GM23248 (cell line): Measurements from ENCODE around the gene RFWD3.

Experiments
- EZH2 ChIP-seq: fragments of 200-600 bp; sonication (generic); IDR thresholded peaks from 2 replicates; pipeline ENCODE4 v1.6.1; 2018; ENCODE audit warnings: antibody characterized with exemption, mild to moderate bottlenecking; ENCODE audit not compliant: insufficient read depth, poor library complexity, severe bottlenecking
- EZH2phosphoT487 ChIP-seq: fragments of 200-600 bp; sonication (generic); IDR thresholded peaks from 2 replicates; pipeline ENCODE4 v1.6.1; 2018; ENCODE audit warnings: antibody characterized with exemption, moderate library complexity, mild to moderate bottlenecking, low read depth; ENCODE audit not compliant: insufficient read depth

DNA sequence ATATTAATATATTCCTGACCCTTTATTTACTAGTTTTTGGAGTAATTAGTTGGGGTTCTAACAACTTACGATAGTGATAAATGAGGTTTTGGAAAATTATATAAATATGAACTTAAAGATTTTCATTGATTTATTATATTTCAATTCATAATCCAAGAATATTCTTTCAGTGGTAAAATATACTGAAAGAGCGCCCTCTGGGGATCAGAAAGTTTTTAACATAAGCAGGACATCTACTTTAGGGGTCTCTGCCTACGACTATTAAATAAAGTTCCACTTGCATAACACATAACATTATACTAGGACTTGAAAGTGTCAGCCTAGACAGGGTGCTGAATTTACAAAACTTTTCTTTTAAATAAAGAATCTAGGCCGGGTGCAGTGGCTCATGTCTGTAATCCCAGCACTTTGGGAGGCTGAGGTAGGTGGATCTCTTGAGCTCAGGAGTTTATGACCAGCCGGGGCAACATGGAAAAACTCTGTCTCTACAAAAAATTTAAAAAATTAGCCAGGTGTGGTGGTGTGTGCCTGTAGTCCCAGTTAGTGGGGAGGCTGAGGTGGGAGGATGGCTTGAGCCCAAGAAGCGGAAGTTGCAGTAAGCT lies 15.6 kb downstream of the RFWD3 start:
- no peak for TF ChIP-seq EZH2
- no peak for TF ChIP-seq EZH2phosphoT487
